ENCODE data around the gene LRRC8E.

DNA sequence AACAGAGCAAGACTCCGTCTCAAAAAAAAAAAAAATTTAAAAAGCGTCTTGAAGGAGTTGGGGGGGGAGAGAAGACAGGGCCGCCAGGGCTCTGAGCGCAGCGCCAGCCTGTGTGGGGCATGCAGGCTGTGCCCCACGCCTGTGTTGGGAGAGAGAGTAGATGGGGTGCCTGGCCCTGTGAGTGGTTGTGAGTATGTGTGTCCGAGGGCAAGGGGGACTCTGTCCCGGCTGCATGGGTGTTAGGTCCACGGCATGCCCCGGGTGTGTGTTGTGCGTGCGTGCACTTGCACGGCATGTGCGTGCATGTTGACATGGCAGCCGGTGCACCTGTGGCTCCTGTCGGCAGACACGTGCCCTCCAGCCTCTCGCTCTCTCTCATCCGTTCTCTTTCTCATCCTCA lies 18.8 kb downstream of the LRRC8E start:
- TF ChIP-seq, protein P1, sequence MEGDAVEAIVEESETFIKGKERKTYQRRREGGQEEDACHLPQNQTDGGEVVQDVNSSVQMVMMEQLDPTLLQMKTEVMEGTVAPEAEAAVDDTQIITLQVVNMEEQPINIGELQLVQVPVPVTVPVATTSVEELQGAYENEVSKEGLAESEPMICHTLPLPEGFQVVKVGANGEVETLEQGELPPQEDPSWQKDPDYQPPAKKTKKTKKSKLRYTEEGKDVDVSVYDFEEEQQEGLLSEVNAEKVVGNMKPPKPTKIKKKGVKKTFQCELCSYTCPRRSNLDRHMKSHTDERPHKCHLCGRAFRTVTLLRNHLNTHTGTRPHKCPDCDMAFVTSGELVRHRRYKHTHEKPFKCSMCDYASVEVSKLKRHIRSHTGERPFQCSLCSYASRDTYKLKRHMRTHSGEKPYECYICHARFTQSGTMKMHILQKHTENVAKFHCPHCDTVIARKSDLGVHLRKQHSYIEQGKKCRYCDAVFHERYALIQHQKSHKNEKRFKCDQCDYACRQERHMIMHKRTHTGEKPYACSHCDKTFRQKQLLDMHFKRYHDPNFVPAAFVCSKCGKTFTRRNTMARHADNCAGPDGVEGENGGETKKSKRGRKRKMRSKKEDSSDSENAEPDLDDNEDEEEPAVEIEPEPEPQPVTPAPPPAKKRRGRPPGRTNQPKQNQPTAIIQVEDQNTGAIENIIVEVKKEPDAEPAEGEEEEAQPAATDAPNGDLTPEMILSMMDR (conservative IDR thresholded peaks at IDR 0.05; ENCODE audit: low read length) = no peak
- TF ChIP-seq EZH2phosphoT487 (IDR thresholded peaks at IDR 0.05; ENCODE audit: borderline replicate concordance) = no peak
